Spleen (tissue), 11 donors: ENCODE measurements around the gene ATP4B. TPM values are rescaled to one million over a fixed set of nuclear protein-coding genes. Genes with fewer than 3 reads are reported as not detected.

ENCODE experiments used
- DNase-seq: peaks from one replicate; pipeline ENCODE4 v3.0.0-alpha.2; 2020
- H3K27ac ChIP-seq, 8 donors: fragments of 200-600 bp; sonication (generic) in 7 of 8; 1 replicate in 4 of 8; 2 replicates in 4 of 8; pipeline versions ENCODE4 v1.5.0 to v1.8.0; 2016 to 2021; ENCODE audit warnings: inconsistent platforms in 4 of 8, mild to moderate bottlenecking in 4 of 8, moderate library complexity in 1 of 8
- H3K27me3 ChIP-seq, 7 donors: fragments of 200-600 bp; sonication (generic) in 6 of 7; replicated peaks in 1 of 7; 1 replicate in 4 of 7; 2 replicates in 3 of 7; pipeline versions ENCODE4 v1.5.0 to v1.8.0; 2016 to 2021; ENCODE audit warnings: inconsistent platforms in 3 of 7, mild to moderate bottlenecking in 1 of 7
- H3K36me3 ChIP-seq, 6 donors: fragments of 200-600 bp; sonication (generic) in 5 of 6; 1 replicate in 4 of 6; 2 replicates in 2 of 6; pipeline versions ENCODE4 v1.5.0 to v1.8.0; 2016 to 2021; ENCODE audit warnings: inconsistent platforms in 2 of 6
- H3K4me1 ChIP-seq, 6 donors: fragments of 200-600 bp; sonication (generic) in 5 of 6; 1 replicate in 3 of 6; 2 replicates in 3 of 6; pipeline versions ENCODE4 v1.5.0 to v1.8.0; 2016 to 2021; ENCODE audit warnings: inconsistent platforms in 3 of 6
- H3K4me3 ChIP-seq, 8 donors: fragments of 200-600 bp; sonication (generic) in 7 of 8; 1 replicate in 4 of 8; 2 replicates in 4 of 8; pipeline versions ENCODE4 v1.5.0 to v1.8.0; 2016 to 2021; ENCODE audit warnings: inconsistent platforms in 4 of 8, mild to moderate bottlenecking in 4 of 8, moderate library complexity in 2 of 8
- H3K9me3 ChIP-seq, 8 donors: fragments of 200-600 bp; sonication (generic) in 7 of 8; 1 replicate in 4 of 8; 2 replicates in 4 of 8; pipeline versions ENCODE4 v1.5.0 to v1.8.0; 2016 to 2021; ENCODE audit warnings: inconsistent platforms in 4 of 8
- CTCF ChIP-seq, 11 experiments: fragments of 200-600 bp in 7 of 11; fragments of 450-650 bp in 4 of 11; sonication (generic) in 4 of 11; IDR thresholded peaks in 8 of 11; conservative IDR thresholded peaks in 3 of 11; 1 replicate in 7 of 11; 2 replicates in 4 of 11; pipeline versions ENCODE4 v1.4.0 to v1.8.0; 2016 to 2021; ENCODE audit warnings: antibody characterized with exemption in 11 of 11, inconsistent platforms in 4 of 11, mild to moderate bottlenecking in 1 of 11
- POLR2A ChIP-seq, 3 donors: fragments of 450-650 bp; IDR thresholded peaks; one replicate each; pipeline ENCODE4 v1.5.1; 2017; ENCODE audit warnings: antibody characterized with exemption in 3 of 3, mild to moderate bottlenecking in 1 of 3
- POLR2AphosphoS5 ChIP-seq, 3 donors: sonication (generic); formaldehyde crosslinking; IDR thresholded peaks; one replicate each; pipeline ENCODE4 v1.5.1; 2017; ENCODE audit warnings: antibody characterized with exemption in 3 of 3
- WGBS, 5 donors: extraction: QIAGEN DNeasy Blood & Tissue Kit in 3 of 5; methylation state at CpG; one replicate each; pipeline versions ENCODE4 v1.1.5 to v1.1.7; 2013 to 2018; 5-methylcytosine and 5-hydroxymethylcytosine counted together
- intact Hi-C: fragments of 100-400 bp; cut with DNase I; formaldehyde crosslinking; loops from one replicate; pipeline ENCODE4 v1.15.0; 2023; ENCODE audit warnings: low total_unique reads
- polyA plus RNA-seq, 3 donors: library from polyadenylated mRNA; stranded (reverse); fragments of 200-250 nt; gene quantifications; one replicate each; pipeline ENCODE4 v1.2.1, GENCODE V29; 2013
- total RNA-seq, 7 donors: library from RNA; depleted of rRNA in 3 of 7; stranded (reverse); fragments of >200 nt in 3 of 7; fragmentation: NEBNext Ultra II Directional in 4 of 7; extraction: Animal tissue kit (Norgen Biotek cat#: 25700) in 4 of 7; gene quantifications; one replicate each; pipeline versions ENCODE4 v1.1.0 to v1.2.1, GENCODE V29; 2016 to 2021
- donor health status: healthy with polysubstance abuse.
- donor health status: DM: no; HTN: no; CAD: no; lungs with moderate emphysema.
- donor health status: DM: no; HTN: no; CAD: no.
- donor health status: Bipolar disorder and iron deficiency.
- donor health status: healthy.
- donor health status: DM: no; HTN: no; CAD: no.
- donor health status: DM: yes; HTN: yes; CAD: no.

ATP4B gene
- total and polyA plus RNA-seq, 10 donors: 0.09 to 0.46 (median 0.23) TPM; not detected in 4

- no peaks in the 10 kb centered on the region for H3K36me3 ChIP-seq
- peaks cover 0 to 15% (median 0%) of the 10 kb centered on the region in 7 donors for H3K27me3 ChIP-seq
- WGBS, 5 donors: 88 to 94% (median 89%) methylated on average over 21 to 25 of the region's 25 CpGs
- no peak overlapping the region for H3K4me3 ChIP-seq
- intact Hi-C loops: no loop called here
- TF ChIP-seq POLR2A (IDR thresholded peaks at IDR 0.05) (no peak), POLR2AphosphoS5 (IDR thresholded peaks at IDR 0.05) (no peak), CTCF (IDR thresholded peaks at IDR 0.05 in 8 of 11, conservative IDR thresholded peaks at IDR 0.05 in 3 of 11) (no peak)
- H3K9me3 ChIP-seq: peaks cover 0 to 11% (median 8%) of the 10 kb centered on the region in 8 donors
- peaks cover 0 to 19% (median 8%) of the 10 kb centered on the region in 6 donors for H3K4me1 ChIP-seq
- DNase-seq: peak; percentile 62
- no peak overlapping the region for H3K27ac ChIP-seq
Observed at GRCh38 chr13:113656003-113656588, 1.9 kb downstream of the ATP4B start.

- Histone ChIP-seq H3K4me1 (peaks cover 0 to 19% (median 8%) of the 10 kb centered on the region in 6 donors), H3K9me3 (peaks cover 0 to 5% (median 2%) of the 10 kb centered on the region in 8 donors), H3K36me3 (no peaks in the 10 kb centered on the region), H3K27ac (no peak overlapping the region), H3K27me3 (peaks cover 0 to 15% (median 0%) of the 10 kb centered on the region in 7 donors), H3K4me3 (no peak overlapping the region)
- TF ChIP-seq CTCF (IDR thresholded peaks at IDR 0.05 in 8 of 11, conservative IDR thresholded peaks at IDR 0.05 in 3 of 11) (no peak), POLR2A (IDR thresholded peaks at IDR 0.05) (no peak), POLR2AphosphoS5 (IDR thresholded peaks at IDR 0.05) (no peak)
- WGBS, 5 donors: 84 to 93% (median 87%) methylated on average over 15 of the region's 15 CpGs
- intact Hi-C loops: no loop called here
- peak; percentile 41 for DNase-seq
Observed at GRCh38 chr13:113655346-113656002, 2.5 kb downstream of the ATP4B start.

GRCh38 chr13:113654591-113655345 is 3.2 kb downstream of the ATP4B start:
- no peaks in the 10 kb centered on the region for H3K9me3 ChIP-seq
- TF ChIP-seq CTCF (IDR thresholded peaks at IDR 0.05 in 8 of 11, conservative IDR thresholded peaks at IDR 0.05 in 3 of 11) (no peak), POLR2A (IDR thresholded peaks at IDR 0.05) (no peak), POLR2AphosphoS5 (IDR thresholded peaks at IDR 0.05) (no peak)
- WGBS, 5 donors: 86 to 91% (median 90%) methylated on average over 29 to 39 of the region's 39 CpGs

More at GRCh38 chr13:113654591-113655345, 3.2 kb downstream of the ATP4B start:
- intact Hi-C loops: no loop called here
- DNase-seq: peak; percentile 69
- Histone ChIP-seq H3K27me3 (peaks cover 0 to 15% (median 0%) of the 10 kb centered on the region in 7 donors), H3K4me1 (peaks cover 0 to 27% (median 8%) of the 10 kb centered on the region in 6 donors), H3K4me3 (no peak overlapping the region), H3K27ac (peak overlapping the region in 5 of 8 donors; percentile 64 to 79 (median 65)), H3K36me3 (no peaks in the 10 kb centered on the region)
